GM12878 (cell line): ENCODE data around the gene SQSTM1. TPM values are rescaled to one million over a fixed set of nuclear protein-coding genes. Genes with fewer than 3 reads are reported as not detected.

Experiments
- CBX5 ChIP-seq: sonication (generic); IDR thresholded peaks from 2 replicates; pipeline ENCODE4 v1.6.1; 2016; ENCODE audit warnings: low read depth, moderate library complexity, mild to moderate bottlenecking, inconsistent platforms
- DPF2 ChIP-seq: fragments of 450-650 bp; IDR thresholded peaks from 2 replicates; pipeline ENCODE4 v1.6.1; 2017; ENCODE audit warnings: mild to moderate bottlenecking
- ELK1 ChIP-seq: IDR thresholded peaks from 2 replicates; pipeline ENCODE4 v1.6.1; 2012; ENCODE audit warnings: low read depth, low read length, improper control_type of control experiment
- ESRRA ChIP-seq: IDR thresholded peaks from 2 replicates; pipeline ENCODE4 v1.6.1; 2012; ENCODE audit warnings: mild to moderate bottlenecking, low read length, improper control_type of control experiment
- GATAD2B ChIP-seq: fragments of 450-650 bp; conservative IDR thresholded peaks from 2 replicates; pipeline ENCODE4 v1.6.1; 2017; ENCODE audit warnings: low read depth, mild to moderate bottlenecking, moderate library complexity
- MXI1 ChIP-seq: fragments of 150-350 bp; IDR thresholded peaks from 2 replicates; pipeline ENCODE4 v1.6.1; 2011; ENCODE audit warnings: low read depth, mild to moderate bottlenecking, inconsistent platforms, low read length, improper control_type of control experiment
- NFIC ChIP-seq: IDR thresholded peaks from 2 replicates; pipeline ENCODE4 v1.6.1; 2012; ENCODE audit warnings: low read depth, mild to moderate bottlenecking, inconsistent platforms, low read length, moderate library complexity
- ZBTB33 ChIP-seq: fragments of 450-650 bp; IDR thresholded peaks from 2 replicates; pipeline ENCODE4 v1.6.1; 2017; ENCODE audit warnings: mild to moderate bottlenecking
- ZBTB4 ChIP-seq: fragments of 450-650 bp; formaldehyde crosslinking; IDR thresholded peaks from 2 replicates; pipeline ENCODE4 v1.4.0; 2022; ENCODE audit warnings: mild to moderate bottlenecking, moderate library complexity
- ZNF207 ChIP-seq: fragments of 450-650 bp; IDR thresholded peaks from 2 replicates; pipeline ENCODE4 v1.6.1; 2014; ENCODE audit warnings: antibody characterized with exemption, mild to moderate bottlenecking, borderline replicate concordance
- polyA plus RNA-seq, 11 experiments: library from polyadenylated mRNA; depleted of rRNA in 4 of 11; unstranded in 6 of 11; stranded (reverse) in 5 of 11; fragments of >200 nt; fragmentation: Nextera tagmentation in 4 of 11; fragmentation: Illumina TruSeq in 1 of 11; extraction: Ambion mirVana in 4 of 11; extraction: Trizol in 1 of 11; gene quantifications; 1 replicate in 1 of 11; 2 replicates in 10 of 11; pipeline versions ENCODE4 v1.2.1 to v1.2.3, GENCODE V29; 2011 to 2016; ENCODE audit warnings: inconsistent platforms in 2 of 11, missing spikeins in 2 of 11, low read depth in 1 of 11
- total RNA-seq, 4 experiments: library from RNA; depleted of rRNA in 3 of 4; stranded (reverse); fragments of >200 nt in 3 of 4; fragmentation: Illumina TruSeq in 1 of 4; extraction: Trizol in 1 of 4; gene quantifications; 2 replicates each; pipeline versions ENCODE4 v1.2.1 to v1.2.3, GENCODE V29; 2013 to 2021
- TF ChIP-seq, protein P1 (sequence below), 3 experiments: IDR thresholded peaks in 2 of 3; conservative IDR thresholded peaks in 1 of 3; 2 replicates each; pipeline ENCODE4 v1.5.1; 2011; ENCODE audit warnings: low read depth in 3 of 3, low read length in 3 of 3, mild to moderate bottlenecking in 3 of 3, control low read depth in 2 of 3, moderate library complexity in 2 of 3, inconsistent platforms in 1 of 3, mixed read lengths in 1 of 3; ENCODE audit not compliant: control insufficient read depth in 2 of 3, insufficient read depth in 1 of 3; ENCODE audit errors: extremely low read depth in 1 of 3
- TF ChIP-seq, protein P2 (sequence below): fragments of 450-650 bp; IDR thresholded peaks from 2 replicates; pipeline ENCODE4 v1.6.1; 2017; ENCODE audit warnings: borderline replicate concordance
- TF ChIP-seq, protein P3 (sequence below): fragments of 450-650 bp; conservative IDR thresholded peaks from 2 replicates; pipeline ENCODE4 v1.6.1; 2017; ENCODE audit warnings: mild to moderate bottlenecking, moderate library complexity

The SQSTM1 gene
- total and polyA plus RNA-seq, 10 of the 15 experiments (the other 5 are each of a cell fraction or from before 2014, with no cell fraction given): 6.3 to 138 (median 62.1) TPM

GRCh38 chr5:179795863-179796833 is 24.6 kb upstream of the SQSTM1 start (continued):
- TF ChIP-seq, protein P1, sequence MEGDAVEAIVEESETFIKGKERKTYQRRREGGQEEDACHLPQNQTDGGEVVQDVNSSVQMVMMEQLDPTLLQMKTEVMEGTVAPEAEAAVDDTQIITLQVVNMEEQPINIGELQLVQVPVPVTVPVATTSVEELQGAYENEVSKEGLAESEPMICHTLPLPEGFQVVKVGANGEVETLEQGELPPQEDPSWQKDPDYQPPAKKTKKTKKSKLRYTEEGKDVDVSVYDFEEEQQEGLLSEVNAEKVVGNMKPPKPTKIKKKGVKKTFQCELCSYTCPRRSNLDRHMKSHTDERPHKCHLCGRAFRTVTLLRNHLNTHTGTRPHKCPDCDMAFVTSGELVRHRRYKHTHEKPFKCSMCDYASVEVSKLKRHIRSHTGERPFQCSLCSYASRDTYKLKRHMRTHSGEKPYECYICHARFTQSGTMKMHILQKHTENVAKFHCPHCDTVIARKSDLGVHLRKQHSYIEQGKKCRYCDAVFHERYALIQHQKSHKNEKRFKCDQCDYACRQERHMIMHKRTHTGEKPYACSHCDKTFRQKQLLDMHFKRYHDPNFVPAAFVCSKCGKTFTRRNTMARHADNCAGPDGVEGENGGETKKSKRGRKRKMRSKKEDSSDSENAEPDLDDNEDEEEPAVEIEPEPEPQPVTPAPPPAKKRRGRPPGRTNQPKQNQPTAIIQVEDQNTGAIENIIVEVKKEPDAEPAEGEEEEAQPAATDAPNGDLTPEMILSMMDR (IDR thresholded peaks at IDR 0.05 in 2 of 3, conservative IDR thresholded peaks at IDR 0.05 in 1 of 3; ENCODE audit: control insufficient read depth in 2 of 3, extremely low read depth in 1 of 3, insufficient read depth in 1 of 3, low read depth in 3 of 3, low read length in 3 of 3): peak; percentile 57 to 85 (median 60); a peak in 4 of 6 replicates
- no peak for TF ChIP-seq ZBTB33
- no peak for TF ChIP-seq NFIC
- TF ChIP-seq, protein P2, sequence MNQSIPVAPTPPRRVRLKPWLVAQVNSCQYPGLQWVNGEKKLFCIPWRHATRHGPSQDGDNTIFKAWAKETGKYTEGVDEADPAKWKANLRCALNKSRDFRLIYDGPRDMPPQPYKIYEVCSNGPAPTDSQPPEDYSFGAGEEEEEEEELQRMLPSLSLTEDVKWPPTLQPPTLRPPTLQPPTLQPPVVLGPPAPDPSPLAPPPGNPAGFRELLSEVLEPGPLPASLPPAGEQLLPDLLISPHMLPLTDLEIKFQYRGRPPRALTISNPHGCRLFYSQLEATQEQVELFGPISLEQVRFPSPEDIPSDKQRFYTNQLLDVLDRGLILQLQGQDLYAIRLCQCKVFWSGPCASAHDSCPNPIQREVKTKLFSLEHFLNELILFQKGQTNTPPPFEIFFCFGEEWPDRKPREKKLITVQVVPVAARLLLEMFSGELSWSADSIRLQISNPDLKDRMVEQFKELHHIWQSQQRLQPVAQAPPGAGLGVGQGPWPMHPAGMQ: no peak
- TF ChIP-seq ZNF207: peak; percentile 73; the same call in 1 of the 2 replicates
- peak; percentile 88 for TF ChIP-seq DPF2
- TF ChIP-seq ZBTB4 (CRISPR knock-in tag): no peak
- TF ChIP-seq, protein P3, sequence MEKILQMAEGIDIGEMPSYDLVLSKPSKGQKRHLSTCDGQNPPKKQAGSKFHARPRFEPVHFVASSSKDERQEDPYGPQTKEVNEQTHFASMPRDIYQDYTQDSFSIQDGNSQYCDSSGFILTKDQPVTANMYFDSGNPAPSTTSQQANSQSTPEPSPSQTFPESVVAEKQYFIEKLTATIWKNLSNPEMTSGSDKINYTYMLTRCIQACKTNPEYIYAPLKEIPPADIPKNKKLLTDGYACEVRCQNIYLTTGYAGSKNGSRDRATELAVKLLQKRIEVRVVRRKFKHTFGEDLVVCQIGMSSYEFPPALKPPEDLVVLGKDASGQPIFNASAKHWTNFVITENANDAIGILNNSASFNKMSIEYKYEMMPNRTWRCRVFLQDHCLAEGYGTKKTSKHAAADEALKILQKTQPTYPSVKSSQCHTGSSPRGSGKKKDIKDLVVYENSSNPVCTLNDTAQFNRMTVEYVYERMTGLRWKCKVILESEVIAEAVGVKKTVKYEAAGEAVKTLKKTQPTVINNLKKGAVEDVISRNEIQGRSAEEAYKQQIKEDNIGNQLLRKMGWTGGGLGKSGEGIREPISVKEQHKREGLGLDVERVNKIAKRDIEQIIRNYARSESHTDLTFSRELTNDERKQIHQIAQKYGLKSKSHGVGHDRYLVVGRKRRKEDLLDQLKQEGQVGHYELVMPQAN: peak; percentile 65; the same call in 1 of the 2 replicates
- TF ChIP-seq ELK1: no peak
- TF ChIP-seq CBX5: no peak
- peak; percentile 96 for TF ChIP-seq GATAD2B
- no peak for TF ChIP-seq ESRRA
- TF ChIP-seq MXI1: 0 out of 2 replicates have a peak, but pooled peaks have one; percentile 23
